HFF-Myc (cell line): Measurements from ENCODE around the gene ANKS1B.

Source experiments
- DNase-seq: peaks from one replicate; pipeline ENCODE4 v3.0.0-alpha.2; 2011; ENCODE audit warnings: low read depth; ENCODE audit errors: extremely low read depth
- H3K4me3 ChIP-seq: replicated peaks from 2 replicates; pipeline ENCODE4 v1.5.1; 2011; ENCODE audit warnings: low read depth, mild to moderate bottlenecking, control low read depth, low read length
- TF ChIP-seq, protein P1 (sequence below): IDR thresholded peaks from 2 replicates; pipeline ENCODE4 v1.5.1; 2012; ENCODE audit warnings: mild to moderate bottlenecking, low read depth, low read length, control low read depth; ENCODE audit errors: missing control alignments

Gene ANKS1B

GRCh38 chr12:99024870-99025269, 959.9 kb downstream of the ANKS1B start:
- TF ChIP-seq, protein P1, sequence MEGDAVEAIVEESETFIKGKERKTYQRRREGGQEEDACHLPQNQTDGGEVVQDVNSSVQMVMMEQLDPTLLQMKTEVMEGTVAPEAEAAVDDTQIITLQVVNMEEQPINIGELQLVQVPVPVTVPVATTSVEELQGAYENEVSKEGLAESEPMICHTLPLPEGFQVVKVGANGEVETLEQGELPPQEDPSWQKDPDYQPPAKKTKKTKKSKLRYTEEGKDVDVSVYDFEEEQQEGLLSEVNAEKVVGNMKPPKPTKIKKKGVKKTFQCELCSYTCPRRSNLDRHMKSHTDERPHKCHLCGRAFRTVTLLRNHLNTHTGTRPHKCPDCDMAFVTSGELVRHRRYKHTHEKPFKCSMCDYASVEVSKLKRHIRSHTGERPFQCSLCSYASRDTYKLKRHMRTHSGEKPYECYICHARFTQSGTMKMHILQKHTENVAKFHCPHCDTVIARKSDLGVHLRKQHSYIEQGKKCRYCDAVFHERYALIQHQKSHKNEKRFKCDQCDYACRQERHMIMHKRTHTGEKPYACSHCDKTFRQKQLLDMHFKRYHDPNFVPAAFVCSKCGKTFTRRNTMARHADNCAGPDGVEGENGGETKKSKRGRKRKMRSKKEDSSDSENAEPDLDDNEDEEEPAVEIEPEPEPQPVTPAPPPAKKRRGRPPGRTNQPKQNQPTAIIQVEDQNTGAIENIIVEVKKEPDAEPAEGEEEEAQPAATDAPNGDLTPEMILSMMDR: no peak
- DNase-seq: no peak

DNA sequence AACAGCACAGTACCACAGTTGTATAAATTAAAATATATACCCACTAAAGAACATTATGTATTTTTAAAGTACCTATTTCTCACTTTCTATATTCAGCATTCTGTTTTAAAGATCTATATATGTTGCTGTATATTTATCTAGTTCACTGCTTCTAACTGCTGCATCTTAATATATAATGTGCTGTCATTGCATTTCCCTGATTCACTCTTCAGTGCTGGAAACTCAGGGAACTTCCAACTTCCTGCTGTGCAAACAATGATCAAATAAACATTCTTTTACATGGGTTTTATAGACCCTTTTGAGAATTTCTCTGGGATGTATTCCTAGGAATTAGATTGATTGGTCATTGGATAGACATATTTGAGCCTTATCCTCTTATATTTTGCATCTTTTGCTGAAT, 960.5 kb downstream of the ANKS1B start:
- TF ChIP-seq, protein P1: no peak

More at GRCh38 chr12:99024870-99025269, 959.9 kb downstream of the ANKS1B start:
- H3K4me3 ChIP-seq: no peak overlapping the region

DNA sequence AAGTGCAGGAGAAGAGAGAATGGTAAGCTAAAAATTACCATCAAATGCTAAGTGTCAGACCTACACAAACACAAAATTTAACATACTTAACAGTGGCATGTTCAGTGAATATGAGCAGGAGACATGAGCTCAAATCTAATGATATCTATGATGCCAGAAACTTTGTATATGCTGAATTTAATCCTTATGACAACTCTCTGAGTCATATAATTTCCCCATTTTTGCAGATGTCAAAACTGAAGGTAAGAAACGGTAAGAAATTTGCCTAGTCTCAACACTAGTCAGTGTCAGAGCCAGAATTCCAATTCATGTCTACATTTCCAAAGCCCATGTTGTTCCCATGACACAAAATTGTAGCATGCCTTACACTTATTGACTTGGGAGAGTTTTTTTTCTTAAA, 963.9 kb downstream of the ANKS1B start:
- TF ChIP-seq, protein P1: no peak
- no peak overlapping the region for H3K4me3 ChIP-seq
- no peak for DNase-seq

More for the DNA sequence above, 960.5 kb downstream of the ANKS1B start:
- DNase-seq: no peak
- H3K4me3 ChIP-seq: no peak overlapping the region

DNA sequence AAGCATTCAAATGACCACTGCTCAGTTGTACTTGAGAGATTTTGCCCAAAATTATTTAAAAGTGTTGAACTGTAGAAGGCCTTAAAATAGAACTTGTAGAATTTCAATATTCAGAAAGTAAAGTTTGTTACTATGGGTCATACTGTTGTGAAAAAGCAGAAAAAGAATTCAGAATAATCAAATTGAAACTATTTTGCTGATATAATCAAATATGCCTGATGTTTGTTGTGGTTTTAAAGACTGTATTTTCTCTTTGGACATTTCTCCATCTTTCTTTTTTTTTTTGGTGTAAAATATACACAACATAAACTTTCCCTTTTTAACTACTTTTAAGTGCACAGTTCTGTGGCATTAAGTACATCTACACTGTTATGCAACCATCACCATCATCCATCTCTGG, 964.9 kb downstream of the ANKS1B start:
- H3K4me3 ChIP-seq: no peak overlapping the region
- TF ChIP-seq, protein P1: no peak
- DNase-seq: no peak

- TF ChIP-seq, protein P1: no peak
- no peak for DNase-seq
- H3K4me3 ChIP-seq: no peak overlapping the region
These were observed 966.8 kb downstream of the ANKS1B start for GRCh38 chr12:99017971-99018370.

DNA sequence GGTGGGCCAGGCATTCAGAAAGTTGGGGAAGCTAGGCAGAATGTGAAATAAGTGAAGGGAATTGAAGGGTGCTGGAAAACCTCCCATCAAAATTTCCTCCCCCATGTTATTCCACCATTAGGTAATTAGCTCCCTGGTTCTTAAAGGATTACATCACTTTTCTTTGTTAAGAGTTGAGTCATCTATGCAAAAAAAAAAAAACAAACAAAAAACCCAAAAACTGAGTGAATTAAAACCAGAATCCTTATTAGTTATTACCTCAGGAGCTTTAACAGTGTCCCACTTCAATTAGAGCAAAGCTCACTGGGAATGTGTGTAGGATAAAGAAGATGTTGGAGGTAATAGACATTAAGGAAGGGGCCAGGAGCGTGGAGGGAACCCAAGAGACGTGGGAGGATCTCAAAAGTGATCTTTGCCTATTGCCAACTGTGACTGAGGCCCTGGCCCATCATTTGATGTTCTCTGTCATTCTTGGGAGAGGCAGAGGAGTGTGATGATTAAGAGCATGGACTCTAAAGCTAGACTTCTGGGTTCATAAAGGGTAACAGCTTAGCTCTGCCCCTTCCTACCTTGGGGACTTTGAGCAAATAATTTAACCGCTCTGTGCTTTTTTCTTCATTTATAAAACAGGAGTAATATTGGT, 975.0 kb downstream of the ANKS1B start:
- DNase-seq: no peak
- H3K4me3 ChIP-seq: no peak overlapping the region
- TF ChIP-seq, protein P1: no peak

GRCh38 chr12:99005601-99006000, 979.1 kb downstream of the ANKS1B start:
- H3K4me3 ChIP-seq: no peak overlapping the region
- TF ChIP-seq, protein P1: no peak
- no peak for DNase-seq
